GM19395 (cell line): ENCODE measurements around the gene HEPHL1.

Experiments
- ATAC-seq: cut with Tn5 transposase; IDR thresholded peaks from one replicate; pipeline ENCODE4 v1.9.1; 2021; ENCODE audit warnings: mild to moderate bottlenecking, moderate library complexity; ENCODE audit not compliant: unreplicated experiment

HEPHL1 gene

DNA sequence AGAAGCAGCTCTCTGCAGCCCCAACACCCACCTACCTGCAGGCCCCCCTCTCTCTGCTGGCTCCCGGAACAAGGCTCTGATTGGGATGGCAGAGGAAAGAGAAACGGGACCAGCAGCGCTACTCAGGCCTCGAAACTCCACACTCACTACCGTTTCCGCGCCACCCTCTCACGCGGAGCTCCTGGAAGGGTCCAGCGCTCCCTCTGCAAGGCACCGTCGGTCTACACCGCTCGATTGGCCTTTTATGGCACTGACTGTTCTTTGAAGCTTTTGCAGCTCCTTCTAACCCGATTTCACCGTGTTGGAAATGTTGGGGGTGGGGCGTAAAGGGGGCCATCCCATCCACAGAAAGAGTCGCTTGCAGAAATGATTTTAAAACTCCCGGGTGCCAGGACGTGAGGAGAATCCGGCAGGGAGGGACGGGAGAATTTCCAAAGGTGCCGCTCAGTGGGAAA, 107.2 kb downstream of the HEPHL1 start:
- ATAC-seq, result peak; percentile 32

DNA sequence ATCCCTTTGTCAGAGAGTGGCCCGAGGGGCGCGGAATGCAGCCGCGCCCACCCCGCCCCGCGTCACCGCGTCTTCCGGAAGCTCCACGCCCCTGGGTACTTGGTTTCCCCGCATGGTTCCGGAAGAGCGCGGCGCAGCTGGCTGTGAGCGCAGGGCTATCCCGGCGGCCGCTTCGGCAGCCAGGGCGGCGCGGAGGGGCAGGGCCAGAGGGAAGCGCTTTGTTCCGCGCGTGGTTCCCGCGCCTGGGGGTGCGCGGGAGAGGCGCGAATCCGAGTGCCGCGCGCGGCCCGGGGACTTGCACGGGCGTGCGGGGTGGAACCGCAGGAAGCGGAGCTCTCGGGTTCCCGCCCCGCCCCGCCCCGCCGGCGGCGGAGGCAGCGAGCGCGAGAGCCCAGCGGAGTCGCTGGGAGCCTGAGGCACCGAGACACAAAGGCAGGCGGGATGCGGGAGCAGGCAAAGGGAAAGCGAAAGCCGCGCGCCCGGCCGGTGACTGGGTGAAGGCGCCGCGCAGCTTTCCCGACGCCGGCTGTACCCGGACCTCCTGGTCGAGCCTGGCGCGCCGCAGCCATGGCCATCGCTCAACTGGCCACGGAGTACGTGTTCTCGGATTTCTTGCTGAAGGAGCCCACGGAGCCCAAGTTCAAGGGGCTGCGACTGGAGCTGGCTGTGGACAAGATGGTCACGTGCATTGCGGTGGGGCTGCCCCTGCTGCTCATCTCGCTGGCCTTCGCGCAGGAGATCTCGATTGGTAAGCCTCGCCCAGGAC, 107.8 kb downstream of the HEPHL1 start, which contains the start of gene PANX1:
Gene PANX1, plus strand, starts transcription at position 96 of the 766 bp plus-strand sequence. Its CDS starts 472 bp downstream, at position 568.
- peak; percentile 81 for ATAC-seq

DNA sequence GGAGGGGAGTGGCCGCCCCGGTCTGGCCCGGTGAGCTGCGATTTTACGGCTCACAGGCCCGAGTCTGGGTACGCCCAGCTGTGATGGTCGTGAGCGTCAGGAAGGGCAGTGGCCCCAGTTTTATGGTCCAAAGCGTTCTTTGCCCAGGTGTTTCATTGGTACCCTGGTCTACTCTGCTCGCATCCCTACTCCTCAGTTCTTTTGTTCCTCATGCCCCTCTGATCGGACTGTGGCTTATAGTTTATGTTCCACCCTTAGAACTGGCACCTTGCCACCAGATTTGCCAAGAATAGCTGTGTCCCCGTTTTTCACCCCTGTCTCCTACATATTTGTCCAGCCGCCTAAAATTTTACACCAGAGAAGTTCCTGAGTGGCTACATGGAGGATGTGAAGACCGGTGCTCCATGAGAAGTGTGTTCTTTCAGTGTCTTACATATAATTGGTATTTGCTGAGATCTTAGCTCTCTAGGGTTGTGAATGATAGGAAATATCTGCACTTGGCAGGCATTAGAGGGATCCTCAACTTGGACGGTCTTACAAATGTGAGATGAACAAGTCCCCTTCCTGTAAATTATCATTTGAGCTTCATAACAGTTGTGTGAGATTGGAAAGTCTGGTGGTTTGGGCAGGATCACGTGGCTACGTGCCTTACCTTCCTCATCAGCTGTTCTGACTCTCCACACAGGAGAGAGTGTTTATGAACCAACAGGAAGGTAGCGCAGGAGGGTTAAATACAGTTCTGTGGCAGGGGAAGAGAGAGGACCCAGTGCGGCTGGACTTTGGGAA, 108.6 kb downstream of the HEPHL1 start:
- ATAC-seq, result no peak

DNA sequence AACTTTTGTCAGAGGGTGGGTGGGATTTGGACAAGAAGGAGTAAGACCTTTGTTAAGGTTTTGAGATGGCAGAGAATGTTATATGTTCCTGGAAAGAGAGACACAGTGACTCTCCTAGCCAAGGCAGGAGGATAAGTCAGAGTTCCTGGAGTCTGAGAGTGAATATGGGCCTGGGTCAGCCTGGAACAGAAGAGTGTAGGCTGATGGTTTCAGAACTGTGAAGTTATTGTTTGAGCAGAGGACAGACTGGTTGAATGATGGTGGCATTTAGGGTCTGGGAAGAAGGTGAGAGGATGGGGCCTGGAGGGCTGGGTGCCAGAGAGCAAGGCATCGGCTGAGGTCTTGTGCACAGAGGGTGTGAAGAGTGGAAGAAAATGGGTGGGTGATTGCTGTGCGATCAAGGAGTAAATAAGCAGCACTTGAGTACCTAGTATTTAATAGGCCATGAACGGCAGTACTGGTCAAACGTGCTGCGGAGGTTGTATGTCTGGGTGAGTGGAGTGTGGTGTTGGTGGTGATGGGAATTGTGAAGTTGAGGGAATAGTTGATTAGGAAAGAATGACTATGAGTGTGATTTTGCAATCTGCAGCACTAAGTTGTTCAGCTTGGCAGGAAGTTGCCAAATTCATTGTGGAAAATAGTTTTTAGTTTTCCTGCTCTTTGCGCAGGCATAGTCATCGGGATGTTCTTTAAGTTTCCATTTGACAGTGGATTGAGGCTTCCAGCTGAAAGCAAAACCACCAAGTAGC, 109.3 kb downstream of the HEPHL1 start:
- ATAC-seq, result no peak

DNA sequence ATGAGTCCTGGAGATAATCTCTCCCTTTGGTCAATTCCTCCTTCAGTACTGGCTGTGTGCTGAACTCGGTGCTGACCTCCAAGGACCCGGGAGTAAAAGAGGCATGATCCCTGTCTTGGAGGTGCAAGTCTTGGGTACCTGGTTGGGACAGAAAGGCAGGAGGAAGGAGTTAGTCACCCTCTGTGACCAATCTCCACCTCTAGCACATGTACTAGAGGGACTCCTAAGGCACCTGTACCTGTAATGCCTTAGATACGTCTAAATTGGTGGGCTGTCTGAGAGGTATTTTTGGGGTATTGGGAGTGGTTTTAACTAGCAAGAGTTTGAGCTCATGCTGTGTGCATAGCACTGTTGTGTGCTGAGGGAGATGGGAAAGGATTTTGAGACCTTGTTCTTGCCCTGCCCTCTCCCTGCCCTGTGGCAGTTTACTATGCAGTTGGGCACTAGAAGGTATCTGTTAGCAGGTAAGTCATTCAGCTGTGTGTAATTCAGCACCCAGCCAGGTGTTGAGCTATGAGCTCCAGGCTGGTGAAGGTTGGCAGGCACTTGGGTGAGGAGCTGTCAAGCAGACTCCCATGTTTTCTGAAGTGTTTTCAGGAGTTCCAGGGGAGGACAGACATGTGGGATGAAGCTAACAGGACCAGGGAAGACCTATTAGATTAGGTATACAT, 110.0 kb downstream of the HEPHL1 start:
- ATAC-seq, result no peak

DNA sequence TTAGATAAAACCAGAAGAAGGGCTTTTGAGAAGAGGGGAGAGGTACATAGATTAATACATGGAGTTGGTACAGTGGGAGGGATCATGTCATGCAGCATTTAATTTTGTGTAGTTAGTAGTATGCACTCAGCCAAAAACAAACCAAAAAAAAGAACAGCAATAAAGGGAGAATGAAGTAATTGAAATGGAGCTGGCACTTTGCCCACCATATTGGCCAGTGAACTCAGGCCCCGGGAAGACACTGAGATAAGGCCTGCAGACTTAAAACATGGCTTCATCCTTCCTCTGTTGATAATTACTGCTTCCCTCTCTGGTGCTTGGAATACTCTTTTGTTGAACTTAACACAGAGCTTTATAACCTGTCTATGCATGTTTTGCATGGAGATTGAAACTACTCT, 110.6 kb downstream of the HEPHL1 start:
- no peak for ATAC-seq

DNA sequence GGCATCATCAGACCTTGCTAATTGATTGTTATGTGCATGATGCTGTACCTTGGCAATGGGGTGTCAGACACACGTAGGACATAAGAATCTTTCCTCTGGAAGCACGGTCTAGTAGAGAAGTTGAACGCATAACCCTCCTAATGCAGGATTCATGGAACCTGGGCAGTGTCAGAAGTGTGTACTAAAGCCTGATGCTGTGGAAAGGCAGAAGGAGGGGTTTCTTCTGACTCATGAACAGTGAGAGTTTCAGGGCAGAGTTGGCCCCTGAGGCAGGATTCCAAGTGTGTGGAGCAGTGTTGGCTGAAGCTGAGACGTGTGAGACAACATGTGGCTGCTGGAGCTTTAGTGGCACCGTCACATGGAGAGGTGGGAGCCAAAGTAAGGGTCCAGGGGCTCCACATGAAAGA, 111.0 kb downstream of the HEPHL1 start:
- ATAC-seq, result no peak

DNA sequence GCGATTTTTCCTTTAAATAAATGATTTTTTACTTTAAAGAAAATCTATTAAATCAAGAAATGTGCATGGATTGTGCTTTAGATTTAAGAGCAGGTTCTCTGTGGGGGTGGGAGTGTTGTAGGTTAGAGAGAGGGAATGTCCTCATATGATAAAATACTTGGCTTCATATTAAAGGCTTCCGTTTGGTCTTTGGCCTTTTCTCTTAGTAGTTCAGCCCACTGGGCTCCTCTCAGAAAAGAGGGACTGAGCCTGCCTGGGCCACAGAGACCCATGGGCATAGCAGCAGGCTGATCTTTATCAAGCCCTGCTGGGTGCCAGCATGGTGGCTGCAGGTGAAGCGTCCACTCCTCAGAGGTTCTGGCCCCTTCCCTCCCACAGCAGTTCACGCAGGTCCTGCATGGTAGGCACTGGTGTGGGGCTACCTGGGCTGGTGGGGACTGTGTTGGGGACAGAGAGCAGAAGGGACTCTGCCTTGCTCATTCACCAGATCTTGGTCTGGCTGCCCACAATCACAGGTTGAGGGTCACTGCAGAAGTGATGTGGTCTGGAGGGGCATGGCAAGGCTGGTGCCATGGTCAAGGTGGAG, 111.8 kb downstream of the HEPHL1 start:
- no peak for ATAC-seq

DNA sequence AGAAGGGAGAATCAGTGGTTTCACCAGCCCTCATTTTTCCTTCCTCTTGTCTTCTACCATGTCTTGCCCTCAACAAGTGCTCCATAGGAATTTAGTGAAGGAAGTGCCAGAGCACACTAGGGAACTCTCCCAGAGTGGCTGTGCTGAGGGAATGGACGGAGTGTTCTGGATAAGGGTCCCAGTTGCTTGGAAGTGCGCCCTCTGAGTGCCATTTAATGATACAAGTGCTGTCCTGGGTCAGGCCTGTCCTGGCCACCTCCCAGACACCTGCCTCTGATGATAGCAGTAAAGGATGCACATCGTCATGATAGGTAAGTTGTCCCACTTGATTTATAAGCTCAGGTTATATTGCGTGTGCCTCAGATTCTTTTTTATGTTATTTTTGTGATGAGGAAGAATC, 112.6 kb downstream of the HEPHL1 start:
- ATAC-seq, result no peak

DNA sequence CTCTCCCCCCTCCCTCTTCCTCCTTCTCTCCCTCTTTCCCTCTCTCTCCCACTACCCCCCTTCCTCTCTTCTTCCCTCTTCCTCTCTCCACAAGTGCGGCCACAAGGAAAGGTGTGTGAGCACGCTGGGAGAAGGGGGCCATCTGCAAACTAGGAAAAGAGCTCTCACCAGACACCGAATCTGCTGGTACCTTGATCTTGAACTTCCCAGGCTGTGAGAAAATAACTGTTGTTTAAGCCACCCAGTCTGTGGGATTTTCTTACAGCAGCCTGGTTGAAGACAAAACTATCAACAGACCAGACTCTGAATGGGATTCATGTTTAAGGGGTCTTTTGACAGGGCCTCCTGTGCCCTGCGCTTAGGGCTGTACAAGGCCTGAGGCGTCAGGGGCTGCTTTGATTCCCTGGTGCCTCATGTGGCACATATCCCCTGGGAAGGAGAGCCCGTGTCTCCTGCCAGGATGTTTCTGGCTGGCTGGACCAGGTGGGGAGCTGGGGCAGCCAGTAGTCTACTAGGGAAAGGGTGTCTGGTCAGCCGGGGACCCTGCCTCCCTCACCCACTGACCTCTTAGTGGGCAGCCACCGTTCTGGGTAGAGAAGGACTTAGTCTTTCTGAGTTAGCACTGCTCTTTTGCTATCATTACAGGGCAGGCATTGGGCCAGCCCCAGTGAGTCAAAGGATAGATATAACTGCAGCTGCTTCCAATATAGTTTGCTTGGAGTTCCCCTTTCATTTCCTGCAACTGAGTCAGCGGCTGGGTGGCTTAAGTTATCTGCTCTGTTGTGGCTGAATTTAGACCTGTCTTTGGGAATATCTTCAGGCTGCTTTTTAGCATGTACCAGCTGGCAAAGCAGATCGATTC, 113.7 kb downstream of the HEPHL1 start:
- peak; percentile 53 for ATAC-seq

DNA sequence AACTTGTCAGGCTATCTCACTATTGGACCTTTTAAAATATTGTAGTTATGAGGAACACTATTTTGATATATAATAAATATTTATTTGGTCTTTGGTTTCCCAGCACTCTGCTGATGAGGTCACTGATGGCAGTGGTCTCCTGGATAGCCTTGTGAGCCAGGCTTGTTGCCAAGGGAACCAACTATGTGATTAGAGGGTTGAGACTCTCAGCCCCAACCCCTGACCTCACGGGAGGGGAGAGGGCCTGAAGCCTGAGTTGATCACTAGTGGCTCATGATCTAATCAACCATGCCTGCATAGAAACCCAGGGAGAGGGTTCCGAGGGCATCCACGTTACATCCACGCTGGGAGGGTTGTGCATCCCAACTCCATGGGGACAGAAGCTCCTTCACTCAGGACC, 118.3 kb downstream of the HEPHL1 start:
- no peak for ATAC-seq

DNA sequence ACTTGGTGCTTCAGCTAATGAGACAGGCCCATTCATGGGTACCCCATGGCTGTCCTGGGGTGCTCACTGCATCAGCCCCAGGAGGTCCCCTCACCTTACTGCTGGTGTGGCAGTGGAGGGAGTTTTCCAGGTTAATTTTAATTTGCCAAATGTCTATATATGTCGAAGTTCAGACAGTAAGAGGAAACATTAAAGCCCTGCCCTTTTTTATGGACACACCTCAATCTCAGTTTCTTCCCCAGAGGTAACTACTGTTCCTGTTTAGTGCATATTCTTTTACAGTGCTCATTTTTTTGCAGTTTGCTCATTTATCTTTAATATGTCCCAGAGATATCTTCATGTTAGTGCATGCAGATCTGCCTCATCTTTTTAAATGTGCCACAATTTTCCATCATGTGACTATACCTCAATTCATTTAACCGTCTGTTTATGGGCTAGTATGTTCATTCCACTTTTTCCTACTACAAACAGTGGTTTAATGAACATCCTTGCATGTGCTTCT, 119.1 kb downstream of the HEPHL1 start:
- ATAC-seq, result no peak

DNA sequence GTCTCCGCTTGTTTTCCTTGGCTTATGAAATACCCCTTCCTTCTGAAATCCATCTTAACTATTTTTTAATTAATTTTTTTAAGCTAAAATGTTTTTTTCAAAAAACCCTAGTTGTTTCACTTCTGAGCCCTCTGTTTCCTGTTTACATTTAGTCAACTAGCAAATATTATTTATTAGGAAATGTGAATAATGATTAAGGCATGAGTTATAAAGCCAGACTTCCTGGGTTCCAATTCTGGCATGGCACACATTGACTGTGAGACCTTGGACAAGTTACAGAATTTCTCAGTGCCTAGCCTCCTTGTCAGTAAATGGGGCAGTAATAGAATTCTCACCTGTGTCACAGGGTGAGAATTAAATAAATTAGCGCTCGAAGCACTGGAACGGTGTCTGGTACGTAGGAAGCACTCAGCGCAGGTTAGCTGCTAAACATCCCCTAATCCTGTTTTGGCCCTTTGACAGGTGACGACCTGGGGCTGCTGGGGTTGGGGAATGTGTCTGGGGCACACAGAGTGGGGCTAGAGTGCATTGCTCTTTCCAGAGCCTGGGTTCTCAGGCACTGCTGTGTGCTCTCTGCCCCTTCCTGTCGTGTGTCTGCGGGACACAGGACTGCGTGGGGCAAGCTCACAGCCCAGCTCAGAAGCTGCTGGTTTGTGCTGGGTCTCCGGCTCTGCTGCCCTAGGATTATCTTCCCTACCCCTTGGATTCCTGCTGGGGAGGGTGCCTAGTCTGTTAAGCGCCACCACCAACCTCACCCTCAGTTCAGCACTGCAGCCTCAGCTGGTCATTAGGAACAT, 120.6 kb downstream of the HEPHL1 start:
- no peak for ATAC-seq

DNA sequence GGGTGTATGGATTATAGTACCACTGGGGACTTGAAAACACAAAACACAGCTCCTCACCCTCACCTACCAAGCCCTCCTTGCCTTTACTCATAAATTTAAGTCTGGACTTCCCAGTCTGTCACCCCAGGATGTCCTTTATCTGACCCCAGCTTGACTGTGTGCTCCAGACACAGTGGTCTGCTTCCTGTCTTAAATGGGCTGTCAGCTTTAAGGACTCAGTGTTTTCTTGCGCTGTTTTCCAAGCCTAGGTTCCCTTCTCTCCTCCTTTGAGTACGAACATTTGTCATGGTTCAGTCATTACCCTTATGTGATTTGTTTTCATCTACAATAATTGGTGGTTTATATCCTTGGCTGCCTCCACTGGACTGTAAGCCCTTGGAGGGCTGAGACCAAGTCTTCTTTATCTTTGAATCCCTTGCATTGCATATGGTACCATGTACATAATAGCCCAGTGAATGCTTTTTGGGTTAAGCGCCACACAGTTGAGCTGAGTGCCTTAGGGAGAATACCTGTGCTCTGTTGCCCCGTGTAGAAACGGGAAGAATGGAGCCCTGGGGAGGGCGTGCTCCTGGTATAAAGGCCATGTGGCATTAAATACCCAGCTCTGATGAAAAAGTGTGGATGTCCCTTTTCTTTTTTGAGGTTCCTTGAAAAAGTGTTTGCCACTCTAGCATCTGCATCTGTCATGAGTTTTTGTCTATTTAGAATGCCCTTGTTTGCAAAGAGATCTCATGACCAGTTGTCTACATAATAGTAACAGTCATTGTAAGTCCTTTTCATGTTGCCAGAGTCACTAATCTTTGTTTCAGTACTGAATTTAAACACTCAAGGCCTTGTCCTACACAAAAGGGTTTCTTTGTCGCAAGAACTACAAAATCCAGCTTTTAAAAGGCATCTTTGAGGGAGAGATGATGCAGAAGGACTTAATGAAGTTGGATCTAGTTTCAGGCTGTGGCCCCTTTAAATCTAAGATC, 121.4 kb downstream of the HEPHL1 start:
- no peak for ATAC-seq

DNA sequence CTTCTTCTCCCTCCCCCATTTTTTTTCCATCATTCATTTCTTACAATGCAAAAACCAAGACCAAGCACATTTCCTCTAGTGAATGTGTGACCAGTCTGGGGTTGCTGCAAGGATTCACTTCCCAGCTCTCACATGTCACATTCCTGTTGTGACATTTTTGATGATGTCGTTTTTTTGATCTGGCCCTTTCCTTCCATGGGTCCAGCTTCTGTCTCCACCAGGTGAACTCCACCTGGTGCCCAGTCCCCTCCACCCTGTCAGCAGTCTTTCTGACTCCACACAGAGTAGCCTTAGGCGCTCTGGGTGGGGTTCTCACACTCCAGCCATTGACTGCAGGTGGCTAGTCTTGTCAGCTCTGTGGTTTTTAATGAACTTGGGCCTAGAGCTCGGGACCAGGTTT, 123.1 kb downstream of the HEPHL1 start:
- ATAC-seq, result no peak

DNA sequence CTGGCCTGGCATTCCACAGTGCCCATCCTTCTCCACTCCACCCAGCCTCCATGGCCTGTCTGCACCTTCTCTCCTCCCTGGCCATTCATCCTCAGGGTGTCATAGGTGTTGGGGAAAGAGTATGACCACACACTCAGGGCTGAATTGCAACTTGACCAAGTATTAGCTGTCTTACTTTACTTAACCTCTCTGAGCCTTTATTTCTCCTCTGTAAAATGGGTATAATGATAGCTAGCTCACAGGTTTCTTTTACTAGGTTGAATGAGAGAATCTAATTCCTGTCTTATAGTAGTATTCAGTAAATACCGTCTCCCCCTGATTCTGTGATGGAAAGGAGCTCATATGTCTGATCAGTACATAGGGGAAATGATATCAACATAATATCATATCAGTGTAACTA, 123.5 kb downstream of the HEPHL1 start:
- ATAC-seq, result no peak

DNA sequence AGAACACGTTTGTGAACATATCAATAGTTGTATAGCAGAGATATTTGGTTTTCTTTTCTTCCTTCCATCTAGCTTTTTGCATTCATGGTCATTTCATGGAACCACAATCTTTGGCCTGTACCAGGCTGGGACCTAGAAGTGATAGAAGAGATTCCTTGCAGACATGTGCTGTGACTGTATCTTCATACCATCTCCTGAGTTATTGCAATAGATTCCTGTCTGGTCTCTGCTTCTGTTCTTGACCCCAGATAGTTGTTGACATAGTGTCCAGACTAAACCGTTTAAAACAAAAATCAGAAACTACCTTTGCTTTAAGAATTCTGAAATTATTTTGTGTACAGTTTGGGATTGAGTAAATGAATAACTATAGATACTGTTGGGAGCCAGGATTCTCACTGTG, 124.3 kb downstream of the HEPHL1 start:
- ATAC-seq, result no peak
